ENCODE measurements around the gene DBET. TPM values are rescaled to one million over a fixed set of nuclear protein-coding genes. Genes with fewer than 3 reads are reported as not detected.
"Not testable (repeated sequence)": the region's sequence is repeated elsewhere in the genome, so short reads cannot be mapped to it uniquely, and the experiment has no call there.

Gene DBET
- total RNA-seq, 1 donor from 2014 or later = 0.28 TPM

DNA sequence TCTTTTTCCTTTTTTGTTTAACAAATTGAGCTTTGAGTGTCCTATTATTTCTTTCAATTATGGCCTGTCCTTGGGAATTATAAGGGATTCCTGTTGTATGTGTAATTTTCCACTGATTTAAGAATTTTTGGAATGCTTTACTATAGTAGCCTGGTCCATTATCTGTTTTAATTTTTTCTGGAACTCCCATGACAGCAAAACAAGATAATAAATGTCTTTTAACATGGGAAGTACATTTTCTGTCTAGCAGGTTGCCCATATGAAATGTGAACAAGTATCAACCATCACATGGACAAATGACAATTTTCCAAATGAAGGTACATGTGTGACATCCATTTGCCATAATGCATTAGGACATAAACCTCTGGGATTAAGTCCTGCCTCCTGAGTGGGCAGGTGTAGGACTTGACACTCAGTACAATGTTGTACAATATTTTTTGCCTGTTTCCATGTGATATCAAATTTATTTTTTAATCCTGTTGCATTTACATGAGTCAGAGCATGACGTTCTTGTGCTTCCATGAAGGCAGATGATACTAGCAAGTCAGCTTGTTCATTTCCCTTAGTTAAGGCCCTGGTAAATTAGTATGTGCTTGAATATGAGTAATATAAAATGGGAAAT lies 45.2 kb downstream of the DBET start:
- not testable (repeated sequence) for H3K27me3 Mint-ChIP-seq (ENCODE audit: unreplicated experiment); H3K9me3 Mint-ChIP-seq (ENCODE audit: unreplicated experiment); H3K36me3 Mint-ChIP-seq (ENCODE audit: low read depth, unreplicated experiment); DNase-seq (ENCODE audit: low spot score); H3K4me1 Mint-ChIP-seq (ENCODE audit: unreplicated experiment); H3K4me3 Mint-ChIP-seq (ENCODE audit: unreplicated experiment); H3K27ac Mint-ChIP-seq (ENCODE audit: unreplicated experiment)

DNA sequence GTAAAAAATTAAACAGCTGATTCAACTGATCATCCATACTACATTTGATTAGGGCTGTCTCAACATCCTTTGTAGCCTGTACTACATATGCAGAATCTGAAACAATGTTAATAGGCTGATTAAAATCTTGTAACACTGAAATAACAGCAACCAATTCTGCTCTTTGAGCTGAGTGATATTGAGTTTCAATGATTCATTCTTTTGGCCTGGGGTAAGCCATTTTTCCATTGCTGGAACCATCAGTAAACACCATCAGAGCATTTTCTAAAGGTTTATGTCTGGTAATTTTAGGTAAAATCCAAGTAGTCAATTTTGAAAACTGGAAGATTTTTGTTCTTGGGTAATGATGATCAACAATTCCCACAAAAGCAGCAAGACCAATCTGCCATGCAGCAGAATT lies 45.7 kb downstream of the DBET start:
- H3K4me1 Mint-ChIP-seq (ENCODE audit: unreplicated experiment); H3K27me3 Mint-ChIP-seq (ENCODE audit: unreplicated experiment); DNase-seq (ENCODE audit: low spot score); H3K27ac Mint-ChIP-seq (ENCODE audit: unreplicated experiment); H3K4me3 Mint-ChIP-seq (ENCODE audit: unreplicated experiment); H3K9me3 Mint-ChIP-seq (ENCODE audit: unreplicated experiment); H3K36me3 Mint-ChIP-seq (ENCODE audit: low read depth, unreplicated experiment): not testable (repeated sequence)

GRCh38 chr4:190110570-190111295 lies 46.4 kb downstream of the DBET start:
- not testable (repeated sequence) for H3K27ac Mint-ChIP-seq (ENCODE audit: unreplicated experiment); H3K27me3 Mint-ChIP-seq (ENCODE audit: unreplicated experiment); H3K4me1 Mint-ChIP-seq (ENCODE audit: unreplicated experiment); H3K9me3 Mint-ChIP-seq (ENCODE audit: unreplicated experiment); H3K4me3 Mint-ChIP-seq (ENCODE audit: unreplicated experiment); H3K36me3 Mint-ChIP-seq (ENCODE audit: low read depth, unreplicated experiment); DNase-seq (ENCODE audit: low spot score)

- DNase-seq (ENCODE audit: low spot score); H3K4me1 Mint-ChIP-seq (ENCODE audit: unreplicated experiment); H3K27ac Mint-ChIP-seq (ENCODE audit: unreplicated experiment); H3K27me3 Mint-ChIP-seq (ENCODE audit: unreplicated experiment); H3K36me3 Mint-ChIP-seq (ENCODE audit: low read depth, unreplicated experiment); H3K9me3 Mint-ChIP-seq (ENCODE audit: unreplicated experiment); H3K4me3 Mint-ChIP-seq (ENCODE audit: unreplicated experiment): not testable (repeated sequence)
Measured at GRCh38 chr4:190112879-190113278, 48.6 kb downstream of the DBET start.

- H3K4me3 Mint-ChIP-seq (ENCODE audit: unreplicated experiment); H3K27ac Mint-ChIP-seq (ENCODE audit: unreplicated experiment); H3K36me3 Mint-ChIP-seq (ENCODE audit: low read depth, unreplicated experiment); H3K9me3 Mint-ChIP-seq (ENCODE audit: unreplicated experiment); DNase-seq (ENCODE audit: low spot score); H3K27me3 Mint-ChIP-seq (ENCODE audit: unreplicated experiment); H3K4me1 Mint-ChIP-seq (ENCODE audit: unreplicated experiment): not testable (repeated sequence)
Measured at GRCh38 chr4:190114991-190115390, 50.7 kb downstream of the DBET start.

Other genes starting within 250 kb of the DBET start
- 47.3 TPM for gene FRG1, start 123.6 kb upstream of the DBET start, total RNA-seq (ENCODE audit: unreplicated experiment)
- not detected for gene FRG2, start 37.2 kb upstream of the DBET start, total RNA-seq (ENCODE audit: unreplicated experiment)
- gene DUX4, start 109.3 kb downstream of the DBET start, total RNA-seq (ENCODE audit: unreplicated experiment) = 0.49 TPM

All from endothelial cell (in vitro differentiated cells).